ENCODE measurements around the gene AP3M1.
"Not testable (repeated sequence)": the region's sequence is repeated elsewhere in the genome, so short reads cannot be mapped to it uniquely, and the experiment has no call there.

AP3M1 gene

DNA sequence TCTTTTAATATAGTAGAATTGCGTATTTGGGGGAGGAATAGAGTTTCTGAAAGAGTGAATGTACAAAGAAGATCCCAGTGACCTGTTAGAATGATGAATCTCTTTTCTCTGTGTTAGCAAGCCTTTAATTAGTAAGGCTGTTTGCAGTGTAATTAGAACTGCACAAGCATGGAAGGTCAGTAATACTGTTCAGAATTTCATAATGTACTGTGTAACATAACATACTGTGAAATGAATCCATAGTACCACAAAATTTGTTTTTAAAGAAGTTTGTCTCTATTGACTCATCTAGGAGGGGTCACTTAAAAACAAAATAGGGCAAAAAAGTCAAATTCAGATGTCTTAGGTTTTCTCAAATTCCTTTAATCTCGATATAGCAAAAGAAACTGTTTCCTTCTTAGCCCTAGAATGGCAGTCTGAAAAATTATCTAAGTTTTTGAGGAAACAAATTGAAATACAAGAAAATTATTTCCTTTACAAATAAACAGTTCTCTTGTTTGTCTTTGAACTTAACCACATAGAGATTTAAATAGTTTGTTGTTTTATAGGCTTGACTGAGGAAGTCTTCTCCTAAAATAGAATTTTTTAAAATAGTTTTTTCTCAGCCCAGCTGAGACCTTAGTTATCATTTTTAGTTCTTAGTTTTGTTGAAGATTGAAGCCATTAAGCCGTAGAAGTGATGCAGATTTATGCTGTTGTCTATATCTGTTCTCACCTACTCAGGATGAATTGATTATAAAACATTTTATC is 12.9 kb upstream of the AP3M1 start:
- DNase-seq (ENCODE audit: low read depth in 2 of 2) = no peak

DNA sequence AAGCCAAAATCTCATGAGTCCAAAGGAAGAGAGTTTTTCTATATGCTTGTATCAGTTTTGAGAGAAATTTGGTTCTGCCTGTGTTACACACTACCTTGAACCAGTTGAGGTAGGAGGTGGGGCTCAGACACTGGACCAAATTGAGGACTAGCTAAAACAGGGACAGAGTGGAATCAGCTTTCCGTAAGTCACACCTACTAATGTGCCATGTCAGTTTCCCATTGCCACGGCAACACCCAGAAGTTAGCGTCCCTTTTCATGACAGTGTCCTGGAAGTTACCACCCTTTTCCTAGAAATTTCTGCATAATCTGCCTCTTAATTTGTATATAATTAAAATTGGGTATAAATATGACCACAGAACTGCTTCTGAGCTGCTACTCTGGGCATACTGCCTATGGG is 9.4 kb upstream of the AP3M1 start:
- no peak for DNase-seq (ENCODE audit: low read depth in 2 of 2)

- DNase-seq (ENCODE audit: low read depth in 2 of 2) = no peak
These were observed 6.3 kb upstream of the AP3M1 start for GRCh38 chr10:74156919-74157289.

DNA sequence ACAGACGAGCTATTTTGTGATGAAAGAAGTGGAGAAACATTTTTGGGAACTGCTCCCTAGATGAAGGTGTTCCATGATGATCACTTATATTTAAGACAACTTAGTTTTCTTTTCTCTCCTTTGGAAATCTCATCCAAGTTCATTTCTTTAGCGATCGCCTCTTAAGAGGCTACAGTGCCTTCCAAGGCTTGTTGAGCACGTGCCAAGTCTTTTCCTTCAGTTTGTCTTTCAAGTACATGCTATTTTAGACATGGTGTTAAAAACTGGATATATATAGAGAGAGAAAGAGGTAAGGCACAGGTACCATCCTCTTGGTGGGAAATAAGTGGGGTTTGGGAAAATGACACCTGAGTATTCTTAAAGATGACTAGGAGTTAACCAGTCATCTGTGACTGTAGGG is 3.0 kb upstream of the AP3M1 start:
- DNase-seq (ENCODE audit: low read depth in 2 of 2) = no peak

- DNase-seq (ENCODE audit: low read depth in 2 of 2) = no peak
These were observed 2.5 kb upstream of the AP3M1 start for GRCh38 chr10:74153123-74153522.

DNA sequence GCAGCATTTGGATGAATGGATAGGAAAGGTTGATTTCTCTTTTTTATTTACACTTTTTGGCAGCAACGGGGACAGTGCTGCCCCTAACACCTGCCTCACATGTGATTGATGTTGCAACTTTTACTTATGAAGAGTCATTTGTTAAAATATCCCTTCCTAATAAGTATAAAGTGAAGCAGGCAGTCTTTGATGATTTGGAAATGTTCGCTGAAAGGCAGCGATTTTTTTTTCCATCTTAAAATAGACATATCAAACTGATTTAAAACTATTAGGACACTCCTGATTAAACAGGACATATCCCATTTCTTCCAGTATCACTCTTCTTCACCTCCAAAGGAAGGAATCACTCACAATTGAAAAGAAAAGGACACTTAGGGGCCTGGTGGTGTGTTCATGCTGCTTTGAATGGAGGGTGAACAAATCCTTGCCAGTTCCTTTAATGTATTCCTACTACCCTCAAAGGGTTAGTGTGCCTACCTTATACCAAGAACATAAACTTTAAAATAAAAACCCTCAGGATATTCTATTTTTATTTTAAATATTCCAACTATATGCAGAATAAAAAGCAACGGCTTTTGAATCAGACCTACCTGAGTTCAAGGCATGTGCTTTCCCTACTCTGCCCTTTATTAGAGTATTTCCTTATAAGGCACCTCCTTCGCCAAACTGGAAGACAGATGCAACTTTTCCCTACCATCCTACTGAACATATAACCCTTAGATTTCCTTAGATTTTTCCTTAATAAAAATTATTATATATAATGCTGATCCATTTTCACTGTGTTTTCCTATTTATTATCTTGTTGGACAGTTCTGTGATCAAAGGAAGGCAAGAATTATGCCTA is 1.5 kb upstream of the AP3M1 start:
- DNase-seq (ENCODE audit: low read depth in 2 of 2) = no peak

DNA sequence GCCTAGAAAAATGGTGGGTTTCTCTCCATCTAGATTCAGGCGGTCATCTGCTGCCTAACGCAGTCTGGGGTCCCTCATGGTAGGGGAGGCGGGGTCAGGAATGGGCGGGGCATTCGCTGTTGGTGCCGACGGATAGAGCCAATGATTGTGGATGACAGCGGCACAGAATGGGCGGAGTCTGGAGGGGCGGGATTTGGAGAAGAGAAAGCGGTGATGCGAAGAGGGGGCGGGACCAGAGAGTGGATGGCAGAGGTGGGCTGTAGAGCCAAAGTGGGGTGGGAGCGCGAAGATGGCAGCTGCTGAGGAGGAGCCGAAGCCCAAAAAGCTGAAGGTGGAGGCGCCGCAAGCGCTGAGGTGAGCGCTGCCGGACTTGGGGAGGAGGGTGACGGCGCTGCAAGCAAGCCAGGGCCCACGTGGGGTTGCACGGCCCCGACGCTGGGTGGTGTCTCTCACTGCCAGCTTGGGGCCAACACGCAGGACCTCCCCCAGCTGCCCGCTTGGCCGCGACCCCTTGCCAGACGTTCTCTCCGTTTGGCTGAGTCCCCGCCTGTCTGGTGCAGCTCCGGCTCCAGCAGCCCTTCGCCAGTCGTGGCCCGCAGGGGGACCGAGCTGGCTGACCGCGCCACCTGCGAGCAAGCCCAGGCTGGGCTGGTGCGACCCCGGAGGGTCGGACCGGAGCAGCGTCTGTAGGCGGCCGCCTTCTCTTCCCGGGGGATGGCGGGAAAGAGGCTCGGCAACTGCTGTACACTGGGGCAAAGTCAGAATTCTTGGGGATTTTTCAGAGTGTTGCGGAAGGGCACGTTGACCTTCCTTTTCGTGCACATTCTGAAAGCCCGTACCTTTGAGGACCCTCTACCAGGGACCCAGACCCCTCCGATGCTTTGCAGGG is 606 bp upstream of the AP3M1 start, which contains the start of gene ADK:
Gene ADK, plus strand, starts transcription at position 232 of the 889 bp plus-strand sequence. Its CDS starts 58 bp downstream, at position 290.
- DNase-seq (ENCODE audit: low read depth in 2 of 2) = peak; percentile 100

DNA sequence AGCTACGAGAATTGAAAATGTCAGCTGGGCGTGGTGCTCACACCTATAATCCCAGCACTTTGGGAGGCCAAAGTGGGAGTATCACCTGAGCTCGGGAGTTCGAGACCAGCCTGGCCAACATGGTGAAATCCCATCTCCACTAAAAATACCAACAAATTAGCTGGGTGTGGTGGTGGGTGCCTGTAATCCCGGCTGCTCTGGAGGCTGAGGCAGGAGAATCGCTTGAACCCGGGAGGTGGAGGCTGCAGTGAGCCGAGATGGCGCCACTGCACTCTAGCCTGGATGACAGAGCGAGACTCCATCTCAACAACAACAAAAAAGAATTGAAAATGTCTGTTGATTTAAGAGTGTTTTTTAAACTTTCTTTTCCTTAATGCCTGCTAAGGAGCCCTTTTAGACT is 3.6 kb downstream of the AP3M1 start:
- DNase-seq (ENCODE audit: low read depth in 2 of 2) = not testable (repeated sequence)

- DNase-seq (ENCODE audit: low read depth in 2 of 2) = no peak
These were observed 5.5 kb downstream of the AP3M1 start for GRCh38 chr10:74145133-74145532.

- DNase-seq (ENCODE audit: low read depth in 2 of 2) = no peak
These were observed 10.1 kb downstream of the AP3M1 start for GRCh38 chr10:74140553-74140952.

- no peak for DNase-seq (ENCODE audit: low read depth in 2 of 2)
These were observed 10.6 kb downstream of the AP3M1 start for GRCh38 chr10:74139981-74140380.

- DNase-seq (ENCODE audit: low read depth in 2 of 2) = not testable (repeated sequence)
These were observed 12.0 kb downstream of the AP3M1 start for GRCh38 chr10:74138596-74138995.

- no peak for DNase-seq (ENCODE audit: low read depth in 2 of 2)
These were observed 12.6 kb downstream of the AP3M1 start for GRCh38 chr10:74137992-74138391.

- no peak for DNase-seq (ENCODE audit: low read depth in 2 of 2)
These were observed 15.2 kb downstream of the AP3M1 start for GRCh38 chr10:74135452-74135851.

DNA sequence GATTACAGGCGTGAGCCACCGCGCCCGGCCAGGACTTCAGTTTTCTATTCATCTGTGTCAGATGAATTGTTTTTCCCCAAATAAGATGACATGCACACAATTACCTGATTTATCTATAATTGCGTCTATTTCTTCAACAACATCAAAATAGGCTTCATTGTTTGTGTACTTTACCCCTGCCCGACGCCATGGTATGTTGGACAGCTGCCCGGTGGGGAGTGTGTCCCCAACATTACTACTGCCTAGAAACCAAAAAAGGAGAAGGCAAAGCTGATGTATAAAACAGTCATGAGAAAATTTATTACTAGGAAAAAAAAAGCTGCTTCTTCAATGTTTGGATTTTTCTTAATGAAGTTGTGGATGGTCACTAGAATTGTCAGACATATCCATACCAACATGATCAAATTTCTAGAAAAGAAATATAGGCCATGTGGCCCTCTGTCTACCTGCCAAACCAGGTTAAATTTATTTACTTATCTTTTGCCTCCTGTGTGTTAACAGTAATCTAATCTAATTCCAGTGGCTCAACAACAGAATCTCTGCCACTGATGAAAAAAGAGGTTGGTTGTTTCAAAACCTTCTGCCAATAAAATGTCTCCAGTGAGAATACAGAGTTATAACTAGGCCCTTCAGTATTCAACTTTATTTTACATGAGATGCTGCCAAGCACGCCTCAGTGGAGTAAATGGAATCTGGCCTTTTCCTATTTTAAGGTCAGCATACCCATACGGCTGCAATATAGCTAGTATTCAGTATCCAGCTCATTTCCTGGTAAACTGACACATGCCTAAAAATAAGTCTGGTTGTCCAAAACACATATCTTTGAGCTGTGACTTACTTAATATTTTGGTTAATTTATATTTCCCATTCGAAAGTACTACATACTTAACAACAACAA is 16.5 kb downstream of the AP3M1 start:
- no peak for DNase-seq (ENCODE audit: low read depth in 2 of 2)

- no peak for DNase-seq (ENCODE audit: low read depth in 2 of 2)
These were observed 27.5 kb downstream of the AP3M1 start for GRCh38 chr10:74123081-74123480.

- no peak for DNase-seq (ENCODE audit: low read depth in 2 of 2)
These were observed 28.6 kb downstream of the AP3M1 start for GRCh38 chr10:74122060-74122459.

DNA sequence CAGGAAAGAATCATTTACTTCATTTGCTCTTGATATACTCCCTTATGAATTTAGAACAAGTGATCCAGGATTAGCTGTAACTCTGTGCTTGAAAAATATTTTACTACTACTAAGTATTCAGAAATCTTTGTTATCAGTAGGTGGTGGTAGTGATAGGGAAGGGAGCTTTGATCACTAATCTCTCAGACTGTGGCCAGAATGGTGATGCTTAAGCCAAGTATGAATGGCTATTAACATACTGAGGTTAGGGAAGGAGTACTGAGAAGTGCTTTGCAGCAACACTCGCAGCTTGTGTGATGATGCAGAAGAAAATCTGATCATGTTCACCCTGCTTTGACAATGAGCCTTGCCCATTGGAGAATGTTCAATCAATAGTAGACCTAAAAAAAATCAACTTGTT is 29.3 kb downstream of the AP3M1 start:
- DNase-seq (ENCODE audit: low read depth in 2 of 2) = no peak

DNA sequence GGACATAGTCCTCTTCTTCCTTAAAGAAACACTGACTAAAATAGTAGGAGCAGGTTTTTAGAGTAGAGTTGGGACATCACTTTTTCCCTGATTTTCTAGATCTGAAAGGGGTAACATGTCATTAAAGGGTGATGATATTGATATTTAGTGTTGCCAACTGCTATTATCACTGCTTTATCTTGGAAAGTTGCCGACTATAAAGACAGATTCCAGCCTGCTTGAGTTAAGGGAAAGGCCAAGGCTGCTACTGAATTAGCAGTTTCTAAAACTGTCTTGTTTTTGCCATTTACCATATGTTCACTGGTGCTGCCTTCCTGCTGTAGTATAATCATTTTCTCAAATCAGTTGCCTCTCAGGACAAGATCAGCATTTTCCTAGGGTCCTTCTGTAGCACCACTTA is 29.7 kb downstream of the AP3M1 start:
- DNase-seq (ENCODE audit: low read depth in 2 of 2) = no peak

DNA sequence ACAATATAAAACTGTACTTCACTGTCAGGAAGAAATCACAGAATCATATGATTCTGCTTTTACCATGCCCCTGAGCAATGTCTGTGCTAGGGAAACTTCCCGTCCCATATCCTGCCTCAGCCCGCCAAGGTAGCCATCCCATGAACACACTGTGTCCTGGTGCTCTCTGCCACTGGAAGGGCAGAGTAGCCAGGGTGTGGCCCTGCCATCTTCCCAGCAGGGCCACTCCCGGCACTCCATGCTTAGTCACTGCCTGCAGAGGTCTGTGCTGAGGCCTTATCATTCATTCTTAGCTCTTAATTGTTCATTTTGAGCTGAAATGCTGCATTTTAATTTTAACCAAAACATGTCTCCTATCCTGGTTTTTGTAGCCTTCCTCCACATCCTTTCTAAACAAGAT is 31.8 kb downstream of the AP3M1 start:
- DNase-seq (ENCODE audit: low read depth in 2 of 2) = no peak

GRCh38 chr10:74117738-74118137 is 32.9 kb downstream of the AP3M1 start:
- DNase-seq (ENCODE audit: low read depth in 2 of 2) = no peak
